Thoracic aorta (tissue), 2 donors: ENCODE measurements around the gene SIK1. TPM values are rescaled to one million over a fixed set of nuclear protein-coding genes. Genes with fewer than 3 reads are reported as not detected.
A peak's percentile ranks its signal among the peaks of the same experiment; 100 is the strongest.
"Not testable (repeated sequence)": the region's sequence is repeated elsewhere in the genome, so short reads cannot be mapped to it uniquely, and the experiment has no call there.

Experiments
- ATAC-seq: fragments of 150-250 bp; one replicate; pipeline ENCODE4 v1.8.0; 2017; ENCODE audit warnings: low read depth; ENCODE audit not compliant: insufficient number of reproducible peaks, low FRiP score
- DNase-seq: peaks from one replicate; pipeline ENCODE4 v3.0.0-alpha.2; 2020; ENCODE audit warnings: low spot score
- H3K27ac ChIP-seq, 2 donors: fragments of 200-600 bp; sonication (generic); 1 replicate in 1 of 2; 2 replicates in 1 of 2; pipeline ENCODE4 v1.5.1; 2016; ENCODE audit warnings: mild to moderate bottlenecking in 2 of 2, moderate library complexity in 2 of 2
- H3K27me3 ChIP-seq: fragments of 200-600 bp; sonication (generic); replicated peaks from 2 replicates; pipeline ENCODE4 v1.6.0; 2016; ENCODE audit warnings: mild to moderate bottlenecking; ENCODE audit not compliant: insufficient read depth
- H3K36me3 ChIP-seq: fragments of 200-600 bp; sonication (generic); one replicate; pipeline ENCODE4 v1.5.1; 2016
- H3K4me1 ChIP-seq, 2 donors: fragments of 200-600 bp; sonication (generic); 1 replicate in 1 of 2; 2 replicates in 1 of 2; pipeline versions ENCODE4 v1.5.1 to v1.6.0; 2016; ENCODE audit warnings: low read depth in 2 of 2, mild to moderate bottlenecking in 1 of 2; ENCODE audit not compliant: control insufficient read depth in 1 of 2
- H3K4me3 ChIP-seq: fragments of 200-600 bp; sonication (generic); 2 replicates; pipeline ENCODE4 v1.5.1; 2016; ENCODE audit warnings: mild to moderate bottlenecking
- H3K9me3 ChIP-seq: fragments of 200-600 bp; sonication (generic); 2 replicates; pipeline ENCODE4 v1.5.1; 2016
- CTCF ChIP-seq: fragments of 200-600 bp; sonication (generic); IDR thresholded peaks from one replicate; pipeline ENCODE4 v1.5.1; 2019; ENCODE audit warnings: antibody characterized with exemption
- total RNA-seq, 2 donors: library from RNA; depleted of rRNA; stranded (reverse); fragments of >200 nt; gene quantifications; one replicate each; pipeline versions ENCODE4 v1.1.0 to v1.2.3, GENCODE V29; 2016

The SIK1 gene
- 1 to 10 TPM; 1.8 to 6.3 TPM for total RNA-seq

- peak; percentile 50 for ATAC-seq
Observed at GRCh38 chr21:43426404-43427241, at the start of gene SIK1. TSS of gene SIK1 (minus strand) at chr21:43427131. CDS start at chr21:43426178, 953 bp downstream.

GRCh38 chr21:43471597-43472242 lies 44.8 kb upstream of the SIK1 start:
- DNase-seq, H3K27me3 ChIP-seq, H3K27ac ChIP-seq, H3K4me3 ChIP-seq, H3K9me3 ChIP-seq, H3K36me3 ChIP-seq, H3K4me1 ChIP-seq, ATAC-seq: not testable (repeated sequence)

More at GRCh38 chr21:43426404-43427241, at the start of gene SIK1:
- H3K4me3 ChIP-seq, H3K36me3 ChIP-seq, DNase-seq, H3K27me3 ChIP-seq, H3K4me1 ChIP-seq, H3K27ac ChIP-seq, H3K9me3 ChIP-seq: not testable (repeated sequence)

DNA sequence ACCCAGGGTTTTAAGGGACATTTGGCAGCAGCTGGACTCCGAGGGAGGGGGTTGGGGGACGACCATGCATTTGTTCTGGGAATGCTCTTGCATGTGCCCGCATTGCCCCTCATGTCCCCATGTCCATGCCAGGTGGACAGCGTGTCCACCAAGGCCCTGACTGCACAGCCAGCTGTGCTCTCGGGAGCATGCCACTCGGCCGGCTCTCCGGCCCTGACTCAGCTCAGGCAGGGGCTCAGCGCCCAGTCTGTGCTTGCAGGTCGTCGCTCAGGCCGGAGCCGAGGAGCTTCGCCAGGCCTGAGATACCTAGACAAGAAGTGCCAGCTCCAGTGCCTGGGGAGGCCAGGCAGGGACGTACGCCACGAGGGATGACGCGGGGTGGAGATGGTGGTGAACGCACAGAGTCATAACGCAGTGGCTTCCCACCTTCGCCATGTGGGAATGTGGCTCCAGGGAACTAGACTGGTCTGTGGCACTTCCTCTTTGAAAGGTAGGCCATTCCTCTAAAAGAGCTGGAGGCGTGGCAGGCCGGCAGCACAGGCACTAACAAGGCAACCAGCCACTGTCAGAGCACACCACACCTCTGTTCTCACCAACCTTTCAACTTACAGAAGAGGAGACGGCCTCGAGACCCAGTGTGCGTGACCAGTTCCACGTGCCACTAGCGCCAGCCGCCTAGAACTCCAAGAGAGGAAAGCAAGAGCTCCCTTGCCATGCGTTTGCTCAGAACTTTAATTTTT lies 43.0 kb upstream of the SIK1 start:
- not testable (repeated sequence) for H3K9me3 ChIP-seq, H3K36me3 ChIP-seq, H3K27me3 ChIP-seq, DNase-seq, H3K4me3 ChIP-seq, ATAC-seq, H3K27ac ChIP-seq, H3K4me1 ChIP-seq

DNA sequence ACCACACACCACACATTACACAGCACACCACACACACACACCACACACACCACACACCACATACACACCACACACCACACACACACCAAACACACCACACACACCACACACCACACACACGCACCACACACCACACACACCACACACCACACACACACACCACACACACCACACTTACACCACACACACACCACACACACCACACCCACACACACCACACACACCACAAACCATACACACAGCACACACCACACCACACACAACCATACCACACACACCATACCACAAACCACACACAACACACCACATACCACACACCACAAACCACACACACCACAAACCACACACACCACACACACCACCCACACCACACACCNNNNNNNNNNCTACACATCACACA lies 40.9 kb upstream of the SIK1 start:
- no peak for ATAC-seq
- Histone ChIP-seq H3K27ac (no peak overlapping the region), H3K36me3 (no peaks in the 10 kb centered on the region), H3K4me1 (no peaks in the 10 kb centered on the region), H3K9me3 (no peaks in the 10 kb centered on the region), H3K4me3 (no peak overlapping the region), H3K27me3 (no peaks in the 10 kb centered on the region)
- TF ChIP-seq CTCF = no peak
- no peak for DNase-seq

GRCh38 chr21:43465159-43465558 lies 38.2 kb upstream of the SIK1 start:
- not testable (repeated sequence) for H3K4me3 ChIP-seq, ATAC-seq, H3K27me3 ChIP-seq, H3K9me3 ChIP-seq, H3K4me1 ChIP-seq, H3K36me3 ChIP-seq, DNase-seq, H3K27ac ChIP-seq

DNA sequence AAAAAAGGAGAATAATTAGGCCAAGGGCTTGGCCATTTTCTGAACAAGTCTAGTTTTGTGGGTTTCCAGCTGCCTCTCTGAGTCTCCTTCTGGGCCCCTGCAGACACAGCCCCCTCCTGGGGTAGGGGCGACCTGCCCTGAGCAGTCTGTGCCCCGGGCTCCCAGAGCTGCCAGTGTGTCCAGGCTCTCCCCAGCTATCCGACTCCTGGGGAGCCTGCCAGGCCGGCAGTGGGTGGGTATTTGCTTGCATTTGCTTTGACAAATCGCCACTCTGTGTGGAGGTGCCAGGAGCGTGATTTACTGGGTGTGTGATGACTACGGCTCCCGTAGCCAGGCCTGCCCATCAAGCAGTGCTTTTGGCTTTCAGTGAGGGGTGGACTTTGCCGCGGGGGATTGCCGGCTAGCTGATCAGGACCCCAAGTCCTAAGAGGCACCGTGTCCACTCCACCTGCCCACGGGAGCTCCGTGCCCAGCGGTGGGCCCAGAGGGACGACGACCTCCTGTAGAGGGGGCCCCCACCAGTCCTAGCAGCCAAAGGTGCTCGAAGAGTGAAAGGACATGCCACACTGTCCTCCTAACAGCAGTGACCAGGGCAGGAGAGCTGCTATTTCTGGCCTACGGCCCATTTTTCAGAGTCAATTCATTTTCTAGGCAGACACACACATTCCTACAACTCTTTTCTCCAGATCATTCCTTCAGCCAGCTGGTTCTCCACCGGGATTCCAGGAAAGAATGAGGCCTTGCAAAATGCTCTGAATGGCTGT lies 36.7 kb upstream of the SIK1 start:
- not testable (repeated sequence) for H3K9me3 ChIP-seq, H3K27ac ChIP-seq, H3K4me1 ChIP-seq, H3K27me3 ChIP-seq, H3K4me3 ChIP-seq, ATAC-seq, H3K36me3 ChIP-seq, DNase-seq

- not testable (repeated sequence) for H3K27me3 ChIP-seq, H3K4me1 ChIP-seq, H3K27ac ChIP-seq, H3K36me3 ChIP-seq, ATAC-seq, H3K9me3 ChIP-seq, H3K4me3 ChIP-seq, DNase-seq
Observed at GRCh38 chr21:43462932-43463331, 36.0 kb upstream of the SIK1 start.

GRCh38 chr21:43460475-43460874 lies 33.5 kb upstream of the SIK1 start:
- H3K27ac ChIP-seq, ATAC-seq, H3K27me3 ChIP-seq, H3K36me3 ChIP-seq, H3K9me3 ChIP-seq, H3K4me1 ChIP-seq, H3K4me3 ChIP-seq, DNase-seq: not testable (repeated sequence)

GRCh38 chr21:43458995-43459394 lies 32.1 kb upstream of the SIK1 start:
- not testable (repeated sequence) for ATAC-seq, H3K27ac ChIP-seq, H3K4me3 ChIP-seq, H3K27me3 ChIP-seq, H3K36me3 ChIP-seq, DNase-seq, H3K9me3 ChIP-seq, H3K4me1 ChIP-seq

DNA sequence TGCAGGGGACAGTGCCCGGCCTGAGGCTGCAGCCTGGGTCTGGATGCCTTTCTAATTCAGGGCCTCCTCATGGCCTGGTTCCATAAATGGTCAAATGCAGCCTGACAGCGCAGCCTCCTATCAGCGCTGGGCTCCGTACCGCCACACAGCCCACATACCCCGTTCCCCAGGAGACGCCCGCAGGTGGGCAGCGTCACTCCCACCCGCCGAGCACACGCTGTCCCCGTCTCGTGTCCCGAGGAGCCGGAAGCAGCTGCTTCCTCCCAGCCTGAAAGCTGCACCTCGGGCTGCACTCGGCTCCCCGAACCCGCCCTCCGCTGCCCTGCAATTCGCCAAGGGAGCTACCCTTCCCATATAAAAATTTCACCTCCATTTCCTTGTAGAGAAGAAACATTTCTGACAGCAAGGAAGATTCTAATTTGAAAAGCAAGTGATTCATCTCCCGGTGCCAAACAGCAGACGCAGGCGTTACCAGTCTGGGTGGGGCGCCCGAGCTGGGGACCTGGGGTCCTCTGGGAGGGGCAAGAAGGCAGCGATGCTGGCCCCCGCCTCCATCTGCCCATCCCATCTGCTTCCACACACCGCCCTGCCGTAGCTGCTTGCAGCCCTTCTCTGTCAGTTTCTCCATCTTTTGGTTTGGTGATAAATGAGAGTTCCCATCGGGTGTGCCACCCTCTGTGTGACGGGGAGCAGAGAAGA lies 29.8 kb upstream of the SIK1 start:
- H3K27me3 ChIP-seq, ATAC-seq, H3K4me1 ChIP-seq, H3K27ac ChIP-seq, H3K4me3 ChIP-seq, H3K9me3 ChIP-seq, H3K36me3 ChIP-seq, DNase-seq: not testable (repeated sequence)
